ENCODE measurements around the gene ANKS1B.
A peak's percentile ranks its signal among the peaks of the same experiment; 100 is the strongest.

ANKS1B gene

GRCh38 chr12:98997899-98998298, 986.8 kb downstream of the ANKS1B start:
- Mint-ChIP-seq H3K4me3 (no peak overlapping the region), H3K36me3 (ENCODE audit: low read depth) (no peaks in the 10 kb centered on the region), H3K9me3 (no peaks in the 10 kb centered on the region), H3K27ac (peak overlapping the region in 1 of 3 experiments; percentile 56), H3K4me1 (peaks cover 21% of the 10 kb centered on the region), H3K27me3 (ENCODE audit: low read depth) (peaks cover 10% of the 10 kb centered on the region)
- TF ChIP-seq CTCF (IDR thresholded peaks at IDR 0.05; ENCODE audit: unreplicated experiment in 3 of 3), result no peak

- H3K36me3 Mint-ChIP-seq (ENCODE audit: low read depth), result peaks cover 5% of the 10 kb centered on the region
- H3K9me3 Mint-ChIP-seq, result peaks cover 9% of the 10 kb centered on the region
- peaks cover 2% of the 10 kb centered on the region for H3K27me3 Mint-ChIP-seq (ENCODE audit: low read depth)
- H3K4me3 Mint-ChIP-seq, result no peak overlapping the region
- TF ChIP-seq CTCF (IDR thresholded peaks at IDR 0.05; ENCODE audit: unreplicated experiment in 3 of 3), result no peak
- H3K27ac Mint-ChIP-seq, result no peak overlapping the region
- no peaks in the 10 kb centered on the region for H3K4me1 Mint-ChIP-seq
Observed at GRCh38 chr12:98990648-98991047, 994.1 kb downstream of the ANKS1B start.

GRCh38 chr12:98985156-98985555, 999.6 kb downstream of the ANKS1B start:
- Mint-ChIP-seq H3K27me3 (ENCODE audit: low read depth) (peaks cover 3% of the 10 kb centered on the region), H3K4me1 (no peaks in the 10 kb centered on the region), H3K9me3 (peaks cover 27% of the 10 kb centered on the region), H3K27ac (no peak overlapping the region), H3K4me3 (no peak overlapping the region), H3K36me3 (ENCODE audit: low read depth) (peaks cover 8% of the 10 kb centered on the region)
- TF ChIP-seq CTCF (IDR thresholded peaks at IDR 0.05; ENCODE audit: unreplicated experiment in 3 of 3), result no peak

GRCh38 chr12:98983647-98984046, 1001.1 kb downstream of the ANKS1B start:
- Mint-ChIP-seq H3K36me3 (ENCODE audit: low read depth) (peaks cover 8% of the 10 kb centered on the region), H3K27me3 (ENCODE audit: low read depth) (peaks cover 4% of the 10 kb centered on the region), H3K4me1 (no peaks in the 10 kb centered on the region), H3K9me3 (peaks cover 34% of the 10 kb centered on the region), H3K27ac (peak overlapping the region in 1 of 3 experiments; percentile 9), H3K4me3 (no peak overlapping the region)
- no peak for TF ChIP-seq CTCF (IDR thresholded peaks at IDR 0.05; ENCODE audit: unreplicated experiment in 3 of 3)

- Mint-ChIP-seq H3K27me3 (ENCODE audit: low read depth) (peaks cover 4% of the 10 kb centered on the region), H3K4me3 (no peak overlapping the region), H3K36me3 (ENCODE audit: low read depth) (peaks cover 3% of the 10 kb centered on the region), H3K27ac (no peak overlapping the region), H3K9me3 (peaks cover 24% of the 10 kb centered on the region), H3K4me1 (no peaks in the 10 kb centered on the region)
- no peak for TF ChIP-seq CTCF (IDR thresholded peaks at IDR 0.05; ENCODE audit: unreplicated experiment in 3 of 3)
Observed at GRCh38 chr12:98980508-98980907, 1004.2 kb downstream of the ANKS1B start.

- H3K27ac Mint-ChIP-seq, result no peak overlapping the region
- H3K4me3 Mint-ChIP-seq, result no peak overlapping the region
- no peaks in the 10 kb centered on the region for H3K4me1 Mint-ChIP-seq
- peaks cover 4% of the 10 kb centered on the region for H3K27me3 Mint-ChIP-seq (ENCODE audit: low read depth)
- H3K36me3 Mint-ChIP-seq (ENCODE audit: low read depth), result no peaks in the 10 kb centered on the region
- peaks cover 14% of the 10 kb centered on the region for H3K9me3 Mint-ChIP-seq
- TF ChIP-seq CTCF (IDR thresholded peaks at IDR 0.05; ENCODE audit: unreplicated experiment in 3 of 3), result no peak
Observed at GRCh38 chr12:98977186-98977585, 1007.5 kb downstream of the ANKS1B start.
